Endothelial cell of umbilical vein (primary cell): Measurements from ENCODE around the gene RBM47. TPM values are rescaled to one million over a fixed set of nuclear protein-coding genes. Genes with fewer than 3 reads are reported as not detected.
A peak's percentile ranks its signal among the peaks of the same experiment; 100 is the strongest.
"Not testable (repeated sequence)": the region's sequence is repeated elsewhere in the genome, so short reads cannot be mapped to it uniquely, and the experiment has no call there.

ENCODE experiments used
- BruUV-seq: library from RNA; stranded (reverse); fragments of 400-500 nt; replicated peaks from 2 replicates; lab custom pipeline; 2021; lab: Mats Ljungman, UMichigan
- CTCF ChIA-PET: fragments of 300-600, 350-600 bp; sonication (Branson Sonifier 250); formaldehyde crosslinking; loops from one replicate; lab custom pipeline; 2021; ENCODE audit warnings: antibody characterized with exemption, inconsistent platforms; lab: Charles Lee
- POLR2A ChIA-PET: fragments of 300-600, 350-600 bp; sonication (Branson Sonifier 250); formaldehyde crosslinking; loops from one replicate; lab custom pipeline; 2021; ENCODE audit warnings: antibody characterized with exemption, inconsistent platforms; lab: Charles Lee
- DNase-seq: peaks from one replicate; pipeline ENCODE4 v3.0.0-alpha.2; 2011; ENCODE audit warnings: low read depth, low spot score
- FAIRE-seq: peaks from 2 replicates; lab custom pipeline; 2011; peaks lifted over from hg19 to GRCh38; lab: Jason Lieb, UNC
- H2AFZ ChIP-seq: 2 replicates; pipeline ENCODE4 v1.6.0; 2012; ENCODE audit warnings: low read depth, low read length, control low read depth, inconsistent platforms
- H3K27ac ChIP-seq: 2 replicates; pipeline ENCODE4 v1.5.1; 2011; ENCODE audit warnings: low read depth, mild to moderate bottlenecking, control low read depth, low read length, moderate library complexity; ENCODE audit not compliant: insufficient read depth
- H3K27me3 ChIP-seq, 2 experiments: 2 replicates each; pipeline versions ENCODE4 v1.6.0 to v1.6.1; 2011; ENCODE audit warnings: low read length in 2 of 2, mixed read lengths in 1 of 2; ENCODE audit not compliant: control insufficient read depth in 2 of 2, insufficient read depth in 2 of 2
- H3K36me3 ChIP-seq, 2 experiments: 2 replicates in 1 of 2; 3 replicates in 1 of 2; pipeline ENCODE4 v1.5.1; 2011; ENCODE audit warnings: low read length in 2 of 2, mild to moderate bottlenecking in 1 of 2, moderate library complexity in 1 of 2; ENCODE audit not compliant: control insufficient read depth in 2 of 2, insufficient read depth in 2 of 2; ENCODE audit errors: extremely low read depth in 1 of 2
- H3K4me1 ChIP-seq: 3 replicates; pipeline ENCODE4 v1.5.1; 2011; ENCODE audit warnings: mild to moderate bottlenecking, low read length; ENCODE audit not compliant: control insufficient read depth, insufficient read depth; ENCODE audit errors: extremely low read depth
- H3K4me2 ChIP-seq: 2 replicates; pipeline ENCODE4 v1.6.1; 2011; ENCODE audit warnings: low read length, control low read depth, mixed read lengths; ENCODE audit not compliant: insufficient read depth
- H3K4me3 ChIP-seq, 3 experiments: fragments of 200-600 bp in 1 of 3; sonication (generic), shearing (Covaris generic) in 1 of 3; replicated peaks in 1 of 3; 2 replicates each; pipeline ENCODE4 v1.5.1; 2011 to 2016; ENCODE audit warnings: control low read depth in 3 of 3, low read length in 3 of 3, mild to moderate bottlenecking in 2 of 3, inconsistent platforms in 1 of 3, low read depth in 1 of 3, moderate library complexity in 1 of 3; ENCODE audit not compliant: insufficient read depth in 1 of 3
- H3K79me2 ChIP-seq: 2 replicates; pipeline ENCODE4 v1.6.0; 2012; ENCODE audit warnings: low read length, inconsistent platforms; ENCODE audit not compliant: control insufficient read depth, insufficient read depth
- H3K9ac ChIP-seq: replicated peaks from 2 replicates; pipeline ENCODE3; 2011; ENCODE audit warnings: low read length, control low read depth; ENCODE audit not compliant: insufficient read depth; ENCODE audit errors: extremely low read depth
- H3K9me1 ChIP-seq: replicated peaks from 3 replicates; pipeline ENCODE4 v1.6.0; 2011; ENCODE audit warnings: mild to moderate bottlenecking, low read length; ENCODE audit not compliant: control insufficient read depth, insufficient read depth; ENCODE audit errors: extremely low read depth
- H3K9me3 ChIP-seq: replicated peaks from 2 replicates; pipeline ENCODE4 v1.5.1; 2012; ENCODE audit warnings: low read length, inconsistent platforms; ENCODE audit not compliant: control insufficient read depth, insufficient read depth
- H4K20me1 ChIP-seq: replicated peaks from 2 replicates; pipeline ENCODE3; 2011; ENCODE audit warnings: mild to moderate bottlenecking, low read length; ENCODE audit not compliant: control insufficient read depth, insufficient read depth; ENCODE audit errors: extremely low read depth
- EZH2 ChIP-seq: IDR thresholded peaks from 2 replicates; pipeline ENCODE4 v1.6.1; 2012; ENCODE audit warnings: borderline replicate concordance, low read depth, mild to moderate bottlenecking, moderate library complexity, low read length, inconsistent platforms; ENCODE audit not compliant: severe bottlenecking
- FOS ChIP-seq: IDR thresholded peaks from 2 replicates; pipeline ENCODE4 v1.6.1; 2011; ENCODE audit warnings: mild to moderate bottlenecking, low read length, moderate library complexity, borderline replicate concordance; ENCODE audit not compliant: insufficient read depth
- GATA2 ChIP-seq: IDR thresholded peaks from 2 replicates; pipeline ENCODE4 v1.7.0; 2011; ENCODE audit warnings: low read depth, mild to moderate bottlenecking, moderate library complexity, mixed read lengths, low read length; ENCODE audit not compliant: insufficient read length, insufficient read depth
- JUN ChIP-seq: IDR thresholded peaks from 2 replicates; pipeline ENCODE4 v1.6.1; 2011; ENCODE audit warnings: borderline replicate concordance, low read depth; ENCODE audit not compliant: insufficient read length, insufficient read depth
- MAX ChIP-seq: IDR thresholded peaks from 2 replicates; pipeline ENCODE4 v1.6.1; 2011; ENCODE audit not compliant: insufficient read depth, insufficient read length
- MYC ChIP-seq: IDR thresholded peaks from one replicate; pipeline ENCODE4 v1.6.1; 2011; ENCODE audit warnings: mild to moderate bottlenecking, low read depth, low read length
- POLR2A ChIP-seq: IDR thresholded peaks from 2 replicates; pipeline ENCODE4 v1.6.1; 2012; ENCODE audit warnings: low read depth, mild to moderate bottlenecking, control low read depth, low read length
- POLR2AphosphoS5 ChIP-seq: IDR thresholded peaks from 2 replicates; pipeline ENCODE4 v1.6.1; 2012; ENCODE audit warnings: low read depth, mild to moderate bottlenecking, control low read depth, low read length, moderate library complexity; ENCODE audit not compliant: insufficient read depth
- dilution Hi-C: fragments of 300-500 bp; cut with MboI; formaldehyde crosslinking; loops from one replicate; pipeline ENCODE4 v1.15.0; 2019; ENCODE audit warnings: low sequenced_read_pairs; ENCODE audit not compliant: extremely low pct_ligation_motif_present
- intact Hi-C: fragments of 100-400 bp; cut with micrococcal nuclease; formaldehyde crosslinking; loops from one replicate; pipeline ENCODE4 v1.10.0; 2022
- polyA plus RNA-seq, 4 experiments: library from polyadenylated mRNA; depleted of rRNA in 3 of 4; stranded (reverse) in 3 of 4; unstranded in 1 of 4; fragments of >200 nt; gene quantifications; 2 replicates each; pipeline versions ENCODE4 v1.2.1 to v1.2.3, GENCODE V29; 2011 to 2012; ENCODE audit warnings: missing spikeins in 1 of 4
- total RNA-seq: library from RNA; stranded (reverse); gene quantifications from 2 replicates; pipeline ENCODE4 v1.2.3, GENCODE V29; 2021
- TF ChIP-seq, protein P1 (sequence below), 2 donors: IDR thresholded peaks; 1 replicate in 1 of 2; 2 replicates in 1 of 2; pipeline ENCODE4 v1.5.1; 2011; ENCODE audit warnings: low read length in 2 of 2, mild to moderate bottlenecking in 2 of 2, moderate library complexity in 2 of 2, control low read depth in 1 of 2, inconsistent platforms in 1 of 2, low read depth in 1 of 2; ENCODE audit not compliant: insufficient read depth in 1 of 2; ENCODE audit errors: extremely low read depth in 1 of 2

The RBM47 gene
- total and polyA plus RNA-seq, 2 donors (not counting 3 experiments of a cell fraction or from before 2014, with no cell fraction given), result not detected

DNA sequence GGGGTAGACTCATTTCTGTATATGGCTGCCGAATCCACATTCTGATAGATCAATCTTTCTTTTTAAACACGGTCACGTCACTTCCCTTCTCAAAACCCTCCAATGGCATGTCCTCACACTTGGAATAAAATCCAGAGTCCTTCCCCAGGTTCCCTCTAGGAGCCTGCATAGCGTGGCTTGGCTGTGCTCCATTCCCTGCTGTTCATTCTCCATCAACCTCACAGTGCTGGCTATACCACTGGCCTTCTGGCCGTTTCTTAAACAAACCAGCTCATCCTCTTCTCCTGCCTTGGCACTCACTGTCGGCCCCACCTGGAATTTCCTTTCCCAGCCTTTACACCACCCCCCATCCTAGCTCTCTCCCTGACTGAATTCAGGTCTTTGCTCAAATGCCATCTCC lies 77.1 kb downstream of the RBM47 start:
- no TSS peak for BruUV-seq
- TF ChIP-seq, protein P1, sequence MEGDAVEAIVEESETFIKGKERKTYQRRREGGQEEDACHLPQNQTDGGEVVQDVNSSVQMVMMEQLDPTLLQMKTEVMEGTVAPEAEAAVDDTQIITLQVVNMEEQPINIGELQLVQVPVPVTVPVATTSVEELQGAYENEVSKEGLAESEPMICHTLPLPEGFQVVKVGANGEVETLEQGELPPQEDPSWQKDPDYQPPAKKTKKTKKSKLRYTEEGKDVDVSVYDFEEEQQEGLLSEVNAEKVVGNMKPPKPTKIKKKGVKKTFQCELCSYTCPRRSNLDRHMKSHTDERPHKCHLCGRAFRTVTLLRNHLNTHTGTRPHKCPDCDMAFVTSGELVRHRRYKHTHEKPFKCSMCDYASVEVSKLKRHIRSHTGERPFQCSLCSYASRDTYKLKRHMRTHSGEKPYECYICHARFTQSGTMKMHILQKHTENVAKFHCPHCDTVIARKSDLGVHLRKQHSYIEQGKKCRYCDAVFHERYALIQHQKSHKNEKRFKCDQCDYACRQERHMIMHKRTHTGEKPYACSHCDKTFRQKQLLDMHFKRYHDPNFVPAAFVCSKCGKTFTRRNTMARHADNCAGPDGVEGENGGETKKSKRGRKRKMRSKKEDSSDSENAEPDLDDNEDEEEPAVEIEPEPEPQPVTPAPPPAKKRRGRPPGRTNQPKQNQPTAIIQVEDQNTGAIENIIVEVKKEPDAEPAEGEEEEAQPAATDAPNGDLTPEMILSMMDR (IDR thresholded peaks at IDR 0.05; ENCODE audit: extremely low read depth in 1 of 2, insufficient read depth in 1 of 2, low read depth in 1 of 2, low read length in 2 of 2), result no peak
- no peak for TF ChIP-seq GATA2
- TF ChIP-seq EZH2, result no peak
- TF ChIP-seq FOS, result no peak
- TF ChIP-seq POLR2AphosphoS5, result no peak
- no peak for TF ChIP-seq JUN
- no peak for TF ChIP-seq MAX
- TF ChIP-seq MYC, result no peak
- no peak for TF ChIP-seq POLR2A
- Histone ChIP-seq H3K9ac (no peak overlapping the region), H3K79me2 (no peaks in the 10 kb centered on the region), H3K9me3 (no peaks in the 10 kb centered on the region), H4K20me1 (no peaks in the 10 kb centered on the region), H3K27ac (no peak overlapping the region), H3K36me3 (no peaks in the 10 kb centered on the region), H2AFZ (no peak overlapping the region), H3K4me2 (no peak overlapping the region), H3K27me3 (peaks cover 0 to 1% of the 10 kb centered on the region in 2 experiments), H3K4me3 (no peak overlapping the region), H3K9me1 (no peaks in the 10 kb centered on the region), H3K4me1 (peaks cover 2% of the 10 kb centered on the region)
- ChIA-PET POLR2A (no interaction called here), CTCF (no interaction called here)
- FAIRE-seq (no peak), DNase-seq (no peak)
- dilution Hi-C loops, result no loop called here
- intact Hi-C loops, result no loop called here

- H3K9me1 ChIP-seq, H3K36me3 ChIP-seq, H3K27ac ChIP-seq, DNase-seq, H3K79me2 ChIP-seq, H4K20me1 ChIP-seq, H3K27me3 ChIP-seq, H3K4me1 ChIP-seq, FAIRE-seq, POLR2A ChIA-PET, dilution Hi-C loops, H3K9ac ChIP-seq, BruUV-seq, H3K9me3 ChIP-seq, intact Hi-C loops: not testable (repeated sequence)
- peak overlapping the region; percentile 74 for H3K4me2 ChIP-seq
- CTCF ChIA-PET, result interaction anchor here (0.6 to 2.2 kb wide), 2 partner anchors 12 to 495 kb away, joined by 4 to 7 read pairs; partner anchors contain the start of gene N4BP2
- H2AFZ ChIP-seq, result peak overlapping the region; percentile 85
- H3K4me3 ChIP-seq, result peak overlapping the region in 2 of 3 experiments; percentile 12 to 51
Observed at GRCh38 chr4:40551568-40552136, 78.0 kb downstream of the RBM47 start.
